HG03108 (cell line): ENCODE results near the gene TPPP2.

Experiments
- ATAC-seq: cut with Tn5 transposase; IDR thresholded peaks from one replicate; pipeline ENCODE4 v1.9.1; 2021; ENCODE audit warnings: moderate library complexity; ENCODE audit not compliant: unreplicated experiment

Gene TPPP2

GRCh38 chr14:21074398-21075272 is 44.6 kb downstream of the TPPP2 start:
- ATAC-seq: no peak

GRCh38 chr14:21075719-21076437 is 45.9 kb downstream of the TPPP2 start:
- no peak for ATAC-seq

- no peak for ATAC-seq
Measured at GRCh38 chr14:21077672-21078071, 47.7 kb downstream of the TPPP2 start.

GRCh38 chr14:21078287-21078686 is 48.3 kb downstream of the TPPP2 start:
- ATAC-seq: no peak

- ATAC-seq: no peak
Measured at GRCh38 chr14:21078726-21079125, 48.7 kb downstream of the TPPP2 start.

GRCh38 chr14:21081521-21082142 is 51.6 kb downstream of the TPPP2 start:
- ATAC-seq: no peak
